Measurements from ENCODE around the gene C20orf202. TPM values are rescaled to one million over a fixed set of nuclear protein-coding genes. Genes with fewer than 3 reads are reported as not detected.

C20orf202 gene
- not detected for total RNA-seq

DNA sequence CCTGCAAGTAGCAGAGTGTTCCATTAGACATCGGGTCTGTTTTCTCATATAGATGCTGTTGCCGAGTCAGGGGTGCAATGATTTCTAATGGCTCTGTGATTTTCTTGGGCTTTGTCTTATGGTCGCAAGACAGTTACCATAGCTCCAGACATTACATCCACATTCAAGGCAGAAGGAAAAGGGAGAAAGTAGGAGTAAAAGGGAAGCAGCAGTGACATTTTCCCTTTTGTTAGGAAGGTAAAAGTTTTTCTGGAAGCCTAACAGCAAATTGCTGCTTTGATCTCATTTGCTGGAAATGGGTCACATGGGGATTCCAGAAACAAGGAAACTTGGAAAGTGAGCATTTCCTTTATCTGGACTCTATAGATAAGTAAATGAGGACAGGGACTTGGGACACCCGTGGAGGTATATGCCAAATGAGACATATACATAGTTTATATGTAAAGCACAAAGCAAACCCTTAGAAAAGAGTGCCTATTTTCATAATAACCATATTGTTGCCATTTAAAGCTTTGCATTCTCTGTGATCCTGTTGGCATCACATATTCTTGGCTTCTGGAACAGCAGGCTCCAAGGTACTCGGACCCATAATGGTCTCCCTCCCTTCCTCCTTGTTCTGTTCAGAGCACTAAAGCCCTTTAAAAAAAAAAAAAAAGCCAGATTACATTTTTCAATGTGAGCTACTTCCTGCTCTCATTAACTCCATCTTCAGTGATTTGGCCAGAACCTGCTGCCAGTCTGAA lies at the start of gene C20orf202:
TSS of gene C20orf202 (plus strand) at position 693 of the 743 bp plus-strand sequence. CDS start 132 bp downstream, outside the sequence.
- ChIA-PET CTCF (interaction anchor here (1.0 kb wide), 1 partner anchor 10 kb away, joined by 6 read pairs; no protein-coding TSS in a partner anchor), POLR2A (interaction anchor here (1.0 kb wide), 1 partner anchor 32 kb away, joined by 3 read pairs; no protein-coding TSS in a partner anchor)
- Mint-ChIP-seq H3K27ac (no peak within 1 kb of the TSS), H3K27me3 (no peaks in the 10 kb centered on the region), H3K4me1 (peaks cover 3% of the 10 kb centered on the region), H3K36me3 (ENCODE audit: low read depth) (no peaks in the 10 kb centered on the region), H3K9me3 (ENCODE audit: low read depth) (no peaks in the 10 kb centered on the region), H3K4me3 (no peak within 1 kb of the TSS)
- no peak for ATAC-seq
- DNase-seq = no peak
- intact Hi-C loops (cut with DNase I, micrococcal nuclease) = no loop called here

DNA sequence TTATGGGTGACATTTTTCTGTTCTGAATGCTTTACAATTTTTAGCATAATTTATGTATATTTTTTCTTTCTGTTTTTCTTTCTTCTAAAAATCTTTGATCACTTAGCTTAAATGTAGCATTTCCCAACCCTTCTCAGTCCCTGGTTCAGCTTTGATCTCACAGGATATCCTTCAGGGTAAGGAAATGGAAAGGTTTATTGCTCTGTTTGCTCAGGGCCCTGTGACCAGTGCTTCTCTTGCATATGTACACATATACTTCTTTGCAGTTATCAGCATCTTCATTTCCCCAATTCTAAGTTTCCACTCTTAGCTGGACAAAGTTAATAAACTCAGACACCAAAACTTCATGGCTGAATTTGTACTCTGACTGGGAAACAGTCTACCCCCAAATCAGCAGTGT lies 49.0 kb upstream of the C20orf202 start:
- no peak for ATAC-seq
- intact Hi-C loops (cut with DNase I, micrococcal nuclease) = no loop called here
- H3K4me1 Mint-ChIP-seq = peaks cover 9% of the 10 kb centered on the region
- no peaks in the 10 kb centered on the region for H3K27me3 Mint-ChIP-seq
- no peak overlapping the region for H3K4me3 Mint-ChIP-seq
- POLR2A ChIA-PET = no interaction called here
- no peak overlapping the region for H3K27ac Mint-ChIP-seq
- no peak for DNase-seq
- CTCF ChIA-PET = interaction anchor here (0.8 kb wide), 2 partner anchors 70 to 353 kb away, joined by 3 to 5 read pairs; no protein-coding TSS in a partner anchor
- no peaks in the 10 kb centered on the region for H3K9me3 Mint-ChIP-seq (ENCODE audit: low read depth)
- H3K36me3 Mint-ChIP-seq (ENCODE audit: low read depth) = peaks cover 53% of the 10 kb centered on the region

DNA sequence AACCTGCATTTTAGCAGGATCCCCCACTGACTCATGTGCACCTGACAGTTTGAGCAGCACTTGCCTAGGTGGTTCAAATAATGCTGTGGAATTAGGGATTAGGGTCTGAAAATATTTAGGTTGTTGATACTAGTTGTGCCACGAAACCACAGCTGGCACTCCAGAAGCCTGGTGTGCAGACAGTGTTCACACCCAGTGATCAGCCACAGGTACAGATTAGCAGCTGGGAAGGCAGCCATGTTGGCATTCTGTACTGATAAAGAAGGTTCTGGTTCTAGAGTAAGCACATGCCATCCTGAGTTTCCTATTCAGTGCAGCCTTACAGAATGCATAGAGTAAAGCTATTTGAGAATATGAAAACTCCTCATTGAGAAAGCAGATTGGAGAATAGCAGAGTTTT lies 48.6 kb upstream of the C20orf202 start:
- H3K27ac Mint-ChIP-seq = no peak overlapping the region
- peaks cover 52% of the 10 kb centered on the region for H3K36me3 Mint-ChIP-seq (ENCODE audit: low read depth)
- H3K4me1 Mint-ChIP-seq = peaks cover 9% of the 10 kb centered on the region
- DNase-seq (no peak), ATAC-seq (no peak)
- no peak overlapping the region for H3K4me3 Mint-ChIP-seq
- no peaks in the 10 kb centered on the region for H3K9me3 Mint-ChIP-seq (ENCODE audit: low read depth)
- intact Hi-C loops (cut with DNase I, micrococcal nuclease) = no loop called here
- CTCF ChIA-PET = interaction anchor here (0.8 kb wide), 2 partner anchors 70 to 353 kb away, joined by 3 to 5 read pairs; no protein-coding TSS in a partner anchor
- POLR2A ChIA-PET = no interaction called here
- no peaks in the 10 kb centered on the region for H3K27me3 Mint-ChIP-seq

DNA sequence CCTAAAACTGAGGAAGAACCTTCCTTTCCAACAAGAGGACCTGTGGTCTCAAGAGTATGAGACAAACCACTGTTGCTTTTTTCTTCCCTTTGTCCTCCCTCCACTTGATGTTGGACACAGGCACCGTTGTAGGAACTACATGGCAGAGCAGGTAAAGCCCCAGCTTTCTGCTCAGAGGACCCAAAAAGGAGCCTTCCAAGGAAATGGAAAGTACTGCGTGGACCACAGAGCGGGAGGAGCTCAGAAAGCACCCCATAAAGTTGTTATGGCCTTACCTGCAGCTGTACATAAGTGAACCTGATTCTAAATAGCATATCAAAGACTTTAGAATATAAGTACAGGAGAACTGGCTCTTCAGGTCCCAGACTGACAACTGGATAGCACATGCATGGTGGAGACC lies 47.9 kb upstream of the C20orf202 start:
- ATAC-seq (no peak), DNase-seq (no peak)
- Mint-ChIP-seq H3K4me3 (no peak overlapping the region), H3K9me3 (ENCODE audit: low read depth) (no peaks in the 10 kb centered on the region), H3K36me3 (ENCODE audit: low read depth) (peaks cover 56% of the 10 kb centered on the region), H3K27ac (no peak overlapping the region), H3K27me3 (no peaks in the 10 kb centered on the region), H3K4me1 (peaks cover 5% of the 10 kb centered on the region)
- intact Hi-C loops (cut with DNase I, micrococcal nuclease) = no loop called here
- CTCF ChIA-PET = no interaction called here
- POLR2A ChIA-PET = no interaction called here

DNA sequence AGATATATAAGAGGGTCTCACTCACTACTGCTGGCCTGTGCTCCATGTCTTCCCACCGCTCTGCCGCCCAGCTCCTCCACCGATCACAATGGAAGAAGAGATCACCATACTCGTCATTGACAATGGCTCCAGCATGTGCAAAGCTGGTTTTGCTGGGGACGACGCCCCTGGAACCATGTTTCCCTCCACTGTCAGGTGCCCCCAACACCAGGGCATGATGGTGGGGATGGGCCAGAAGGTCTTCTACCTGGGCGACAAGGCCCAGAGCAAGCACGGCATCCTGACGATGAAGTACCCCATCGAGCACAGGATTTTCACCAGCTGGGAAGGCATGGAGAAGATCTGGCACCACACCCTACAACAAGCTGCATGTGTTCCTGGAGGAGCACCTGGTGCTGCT lies 42.8 kb upstream of the C20orf202 start:
- CTCF ChIA-PET = no interaction called here

DNA sequence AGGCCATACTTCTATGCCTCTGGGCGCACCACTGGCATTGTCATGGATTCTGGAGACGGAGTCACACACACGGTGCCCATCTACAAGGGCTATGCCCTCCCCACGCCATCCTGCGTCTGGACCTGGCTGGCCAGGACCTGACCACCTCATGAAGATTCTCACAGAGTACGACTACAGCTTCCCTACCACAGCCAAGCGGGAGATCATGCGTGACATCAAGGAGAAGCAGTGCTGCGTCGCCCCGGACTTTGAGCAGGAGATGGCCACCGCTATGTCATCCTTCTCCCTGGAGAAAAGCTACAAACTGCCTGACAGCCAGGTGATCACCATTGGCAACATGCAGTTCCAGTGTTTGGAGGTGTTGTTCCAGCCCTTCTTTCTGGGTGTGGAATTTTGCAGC lies 42.3 kb upstream of the C20orf202 start:
- Mint-ChIP-seq H3K36me3 (ENCODE audit: low read depth) (peaks cover 40% of the 10 kb centered on the region), H3K27ac (no peak overlapping the region), H3K9me3 (ENCODE audit: low read depth) (no peaks in the 10 kb centered on the region), H3K4me1 (no peaks in the 10 kb centered on the region), H3K4me3 (no peak overlapping the region), H3K27me3 (no peaks in the 10 kb centered on the region)
- ATAC-seq (no peak), DNase-seq (no peak)
- POLR2A ChIA-PET = no interaction called here
- CTCF ChIA-PET = no interaction called here
- intact Hi-C loops (cut with DNase I, micrococcal nuclease) = no loop called here

More for the DNA sequence above, 42.8 kb upstream of the C20orf202 start:
- H3K9me3 Mint-ChIP-seq (ENCODE audit: low read depth) = no peaks in the 10 kb centered on the region
- H3K27me3 Mint-ChIP-seq = no peaks in the 10 kb centered on the region
- intact Hi-C loops (cut with DNase I, micrococcal nuclease) = no loop called here
- DNase-seq = no peak
- H3K4me1 Mint-ChIP-seq = no peaks in the 10 kb centered on the region
- POLR2A ChIA-PET = no interaction called here
- H3K4me3 Mint-ChIP-seq = no peak overlapping the region
- H3K27ac Mint-ChIP-seq = no peak overlapping the region
- ATAC-seq = no peak
- H3K36me3 Mint-ChIP-seq (ENCODE audit: low read depth) = peaks cover 42% of the 10 kb centered on the region

DNA sequence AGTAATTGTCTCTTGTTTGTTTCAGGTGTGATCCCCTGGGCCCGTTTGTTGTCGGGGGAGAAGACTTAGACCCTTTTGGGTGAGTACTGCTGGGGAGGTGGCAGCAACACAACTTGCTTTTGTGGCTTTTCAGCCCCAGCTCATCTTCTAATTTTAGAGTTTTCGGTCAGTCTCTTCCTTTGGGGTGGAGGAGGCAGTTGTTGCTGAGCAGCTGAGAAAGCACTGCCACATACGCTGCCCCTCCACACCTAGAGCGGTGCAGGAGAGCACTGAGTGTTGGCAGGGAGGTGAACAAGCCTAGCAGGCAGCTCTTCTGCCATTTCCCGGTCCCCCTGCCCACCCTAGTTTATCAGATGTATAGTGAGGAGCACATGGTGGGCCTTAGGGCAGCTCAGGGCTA lies 40.1 kb upstream of the C20orf202 start:
- intact Hi-C loops (cut with DNase I, micrococcal nuclease) = no loop called here
- H3K27ac Mint-ChIP-seq = no peak overlapping the region
- DNase-seq (no peak), ATAC-seq (no peak)
- no peak overlapping the region for H3K4me3 Mint-ChIP-seq
- peaks cover 47% of the 10 kb centered on the region for H3K36me3 Mint-ChIP-seq (ENCODE audit: low read depth)
- H3K4me1 Mint-ChIP-seq = no peaks in the 10 kb centered on the region
- ChIA-PET POLR2A (no interaction called here), CTCF (no interaction called here)
- no peaks in the 10 kb centered on the region for H3K27me3 Mint-ChIP-seq
- H3K9me3 Mint-ChIP-seq (ENCODE audit: low read depth) = no peaks in the 10 kb centered on the region

DNA sequence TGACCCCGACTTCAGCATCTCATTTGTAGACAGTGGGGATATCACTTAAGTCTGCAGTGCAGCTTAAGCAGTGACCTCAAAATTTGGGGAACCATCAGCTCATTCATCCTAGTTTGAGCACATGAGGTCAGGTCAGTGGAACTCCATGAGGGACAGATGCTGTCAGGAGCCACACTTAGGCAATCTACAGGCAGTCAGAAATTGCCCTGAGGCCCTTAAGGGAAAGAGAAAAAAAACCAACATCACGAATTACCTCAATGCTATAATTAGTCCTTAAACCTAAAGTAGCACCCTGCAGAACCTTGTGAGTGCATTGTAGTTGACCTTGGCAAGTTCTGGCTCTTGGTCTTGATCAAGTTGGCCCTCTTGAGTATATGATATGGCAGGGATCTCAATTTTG lies 39.6 kb upstream of the C20orf202 start:
- Mint-ChIP-seq H3K36me3 (ENCODE audit: low read depth) (peaks cover 52% of the 10 kb centered on the region), H3K4me1 (no peaks in the 10 kb centered on the region), H3K9me3 (ENCODE audit: low read depth) (no peaks in the 10 kb centered on the region), H3K27me3 (no peaks in the 10 kb centered on the region), H3K4me3 (no peak overlapping the region), H3K27ac (no peak overlapping the region)
- intact Hi-C loops (cut with DNase I, micrococcal nuclease) = no loop called here
- ATAC-seq (no peak), DNase-seq (no peak)
- ChIA-PET POLR2A (no interaction called here), CTCF (no interaction called here)

DNA sequence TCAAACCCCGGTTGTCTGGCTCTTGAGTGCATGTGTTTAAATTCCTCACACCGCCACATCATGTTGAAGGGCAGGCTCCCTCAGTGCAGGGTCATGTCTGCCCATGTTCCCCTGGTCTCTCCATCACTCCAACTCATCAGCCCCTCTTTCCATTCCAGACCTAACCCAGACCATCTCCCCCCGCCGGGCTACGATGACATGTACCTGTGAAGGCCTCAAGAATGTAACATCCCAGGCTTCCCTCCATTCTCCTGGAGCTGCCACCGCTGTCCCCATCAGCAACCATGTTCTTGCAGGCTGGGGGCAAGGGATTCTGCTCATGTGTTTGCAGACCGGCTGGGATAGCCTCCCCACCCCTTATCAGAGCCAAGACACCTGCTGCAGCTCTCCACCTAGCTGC lies 38.4 kb upstream of the C20orf202 start:
- POLR2A ChIA-PET = no interaction called here
- CTCF ChIA-PET = interaction anchor here (1.4 kb wide), 1 partner anchor 18 kb away, joined by 3 read pairs; no protein-coding TSS in a partner anchor
- no peak overlapping the region for H3K27ac Mint-ChIP-seq
- peaks cover 61% of the 10 kb centered on the region for H3K36me3 Mint-ChIP-seq (ENCODE audit: low read depth)
- intact Hi-C loops (cut with DNase I, micrococcal nuclease) = no loop called here
- H3K27me3 Mint-ChIP-seq = no peaks in the 10 kb centered on the region
- H3K4me1 Mint-ChIP-seq = no peaks in the 10 kb centered on the region
- H3K4me3 Mint-ChIP-seq = no peak overlapping the region
- DNase-seq = no peak
- no peak for ATAC-seq
- no peaks in the 10 kb centered on the region for H3K9me3 Mint-ChIP-seq (ENCODE audit: low read depth)

DNA sequence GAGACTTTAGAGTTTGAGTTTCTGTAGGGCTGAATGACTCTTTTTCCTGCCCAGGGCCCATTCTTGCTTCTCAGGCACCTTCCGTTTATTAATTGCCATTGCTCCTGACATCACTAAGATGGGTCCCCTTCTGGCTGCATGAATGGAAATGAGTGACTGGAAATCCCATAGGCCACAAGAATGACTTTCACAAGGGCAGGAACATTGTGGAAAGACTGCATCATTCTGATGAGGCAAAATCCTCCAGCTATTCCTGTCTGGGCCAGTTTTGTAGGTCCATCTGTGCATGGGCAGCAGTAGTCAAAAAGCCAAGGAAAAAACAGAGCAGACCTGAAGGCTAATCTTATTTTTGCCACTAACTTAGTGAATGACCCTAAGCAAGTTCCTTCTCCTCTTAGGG lies 37.7 kb upstream of the C20orf202 start:
- intact Hi-C loops (cut with DNase I, micrococcal nuclease) = no loop called here
- Mint-ChIP-seq H3K36me3 (ENCODE audit: low read depth) (peaks cover 64% of the 10 kb centered on the region), H3K4me1 (no peaks in the 10 kb centered on the region), H3K27me3 (no peaks in the 10 kb centered on the region), H3K9me3 (ENCODE audit: low read depth) (no peaks in the 10 kb centered on the region), H3K27ac (no peak overlapping the region), H3K4me3 (no peak overlapping the region)
- ATAC-seq (no peak), DNase-seq (no peak)
- ChIA-PET CTCF (interaction anchor here (1.4 kb wide), 1 partner anchor 19 kb away, joined by 3 read pairs; no protein-coding TSS in a partner anchor), POLR2A (no interaction called here)

DNA sequence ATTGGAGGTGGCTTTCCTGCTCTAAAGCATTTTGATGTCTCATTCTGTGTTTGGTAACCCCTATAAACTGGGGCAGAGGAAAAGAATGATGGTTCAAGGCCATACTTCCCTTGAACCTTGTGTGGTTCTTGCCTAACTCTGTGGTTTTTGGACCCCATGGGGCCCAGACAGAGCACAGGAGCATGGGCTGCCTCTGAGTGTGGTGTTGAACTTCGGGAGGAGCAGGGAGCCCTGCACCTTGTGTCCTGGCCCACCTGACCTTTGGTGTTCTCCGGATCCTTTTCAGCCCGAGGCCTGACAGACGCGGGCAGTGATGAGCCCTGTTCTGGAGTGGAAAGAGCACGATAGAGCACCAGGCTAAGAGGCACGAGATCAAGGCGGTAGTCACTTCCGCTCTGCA lies 37.3 kb upstream of the C20orf202 start:
- no peaks in the 10 kb centered on the region for H3K9me3 Mint-ChIP-seq (ENCODE audit: low read depth)
- H3K27ac Mint-ChIP-seq = no peak overlapping the region
- no peaks in the 10 kb centered on the region for H3K27me3 Mint-ChIP-seq
- CTCF ChIA-PET = no interaction called here
- POLR2A ChIA-PET = no interaction called here
- H3K4me1 Mint-ChIP-seq = no peaks in the 10 kb centered on the region
- DNase-seq = no peak
- no peak for ATAC-seq
- H3K4me3 Mint-ChIP-seq = no peak overlapping the region
- intact Hi-C loops (cut with DNase I, micrococcal nuclease) = no loop called here
- H3K36me3 Mint-ChIP-seq (ENCODE audit: low read depth) = peaks cover 66% of the 10 kb centered on the region

DNA sequence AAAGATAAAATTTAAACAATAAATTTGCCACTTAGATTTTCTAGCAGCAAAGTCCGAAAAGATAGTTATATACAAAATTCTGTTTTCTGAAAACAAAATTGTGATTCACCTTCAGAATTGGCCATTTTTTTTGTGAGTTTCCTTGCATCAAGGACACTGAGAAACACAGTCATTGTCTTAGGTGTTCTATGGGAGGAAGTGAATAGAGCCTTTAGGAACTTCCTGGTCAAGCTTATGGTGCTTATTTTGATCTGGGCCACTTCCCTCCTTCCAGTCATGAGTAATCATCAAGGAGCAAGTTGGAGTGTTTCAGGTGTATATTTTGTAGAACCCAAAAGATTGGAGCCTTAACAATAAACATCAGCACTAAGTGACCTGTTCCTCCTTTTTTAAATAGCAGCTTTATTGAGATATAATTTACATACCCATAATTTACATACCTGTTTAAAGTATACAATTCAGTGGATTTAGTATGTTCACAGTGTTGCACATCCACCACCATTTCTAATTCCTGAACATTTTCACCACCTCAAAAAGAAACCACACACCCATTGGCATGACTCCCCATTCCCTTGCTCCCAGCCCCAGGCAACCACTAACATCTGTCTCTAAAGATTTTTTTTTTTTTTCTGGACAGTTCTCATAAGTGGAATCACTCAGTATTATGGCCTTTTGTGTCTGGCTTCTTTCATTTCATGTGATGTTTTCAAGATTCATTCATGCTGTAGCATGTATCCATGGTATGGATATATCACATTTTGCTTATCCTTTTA lies 36.1 kb upstream of the C20orf202 start:
- no peaks in the 10 kb centered on the region for H3K9me3 Mint-ChIP-seq (ENCODE audit: low read depth)
- no peaks in the 10 kb centered on the region for H3K4me1 Mint-ChIP-seq
- H3K27me3 Mint-ChIP-seq = no peaks in the 10 kb centered on the region
- intact Hi-C loops (cut with DNase I, micrococcal nuclease) = no loop called here
- ChIA-PET CTCF (interaction anchor here (1.0 kb wide), 1 partner anchor 9 kb away, joined by 3 read pairs; no protein-coding TSS in a partner anchor), POLR2A (no interaction called here)
- peaks cover 67% of the 10 kb centered on the region for H3K36me3 Mint-ChIP-seq (ENCODE audit: low read depth)
- no peak overlapping the region for H3K27ac Mint-ChIP-seq
- no peak overlapping the region for H3K4me3 Mint-ChIP-seq
- no peak for DNase-seq
- ATAC-seq = no peak

Data from activated CD4-positive, alpha-beta T cell treated with anti-CD3 and anti-CD28 coated beads for 36 hours (primary cell).